HG03025 (cell line): ENCODE data around the gene ACE.

Experiments used
- ATAC-seq: cut with Tn5 transposase; IDR thresholded peaks from one replicate; pipeline ENCODE4 v1.9.1; 2021; ENCODE audit warnings: mild to moderate bottlenecking, moderate library complexity; ENCODE audit not compliant: unreplicated experiment, low FRiP score

The ACE gene

DNA sequence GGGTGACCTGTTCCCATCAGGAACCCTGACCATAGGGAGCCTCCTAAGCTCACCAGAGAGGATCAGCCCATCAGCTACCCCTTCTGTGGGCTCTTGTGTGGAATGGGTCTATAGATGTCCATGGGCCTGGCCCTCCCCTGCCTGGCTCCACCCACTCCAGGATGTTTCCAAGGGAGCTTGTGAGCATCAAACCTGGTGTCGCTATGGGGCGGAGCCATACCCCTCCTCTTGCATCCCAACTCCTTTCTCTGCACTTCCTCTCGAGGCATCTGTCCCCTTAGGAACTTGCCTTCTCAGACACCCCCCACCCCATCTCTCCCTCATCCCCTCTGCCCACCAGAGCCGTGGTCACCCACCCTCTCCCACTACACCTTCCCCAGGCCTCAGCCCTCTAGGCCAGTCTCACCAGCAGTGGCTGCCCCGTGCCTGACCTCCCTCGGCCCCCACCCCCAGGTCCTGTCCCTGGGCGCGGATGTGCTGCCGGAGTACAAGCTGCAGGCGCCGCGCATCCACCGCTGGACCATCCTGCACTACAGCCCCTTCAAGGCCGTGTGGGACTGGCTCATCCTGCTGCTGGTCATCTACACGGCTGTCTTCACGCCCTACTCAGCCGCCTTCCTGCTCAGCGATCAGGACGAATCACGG, 56.7 kb downstream of the ACE start:
- ATAC-seq, result no peak

DNA sequence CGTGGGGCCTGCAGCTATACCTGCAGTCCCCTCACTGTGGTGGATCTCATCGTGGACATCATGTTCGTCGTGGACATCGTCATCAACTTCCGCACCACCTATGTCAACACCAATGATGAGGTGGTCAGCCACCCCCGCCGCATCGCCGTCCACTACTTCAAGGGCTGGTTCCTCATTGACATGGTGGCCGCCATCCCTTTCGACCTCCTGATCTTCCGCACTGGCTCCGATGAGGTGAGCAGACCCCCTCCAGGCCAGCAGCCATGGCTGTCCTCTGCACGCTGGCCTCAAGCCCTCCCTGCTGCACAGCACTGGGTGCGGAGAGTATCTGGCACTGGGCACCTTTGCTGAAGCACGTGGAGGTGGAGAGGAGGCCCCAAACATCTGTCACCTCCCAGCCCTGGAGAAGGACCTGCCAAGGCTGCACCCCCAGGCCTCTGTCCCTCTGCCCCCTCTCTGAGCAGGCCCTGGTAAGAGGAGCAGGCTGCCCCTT, 57.3 kb downstream of the ACE start:
- ATAC-seq, result no peak

DNA sequence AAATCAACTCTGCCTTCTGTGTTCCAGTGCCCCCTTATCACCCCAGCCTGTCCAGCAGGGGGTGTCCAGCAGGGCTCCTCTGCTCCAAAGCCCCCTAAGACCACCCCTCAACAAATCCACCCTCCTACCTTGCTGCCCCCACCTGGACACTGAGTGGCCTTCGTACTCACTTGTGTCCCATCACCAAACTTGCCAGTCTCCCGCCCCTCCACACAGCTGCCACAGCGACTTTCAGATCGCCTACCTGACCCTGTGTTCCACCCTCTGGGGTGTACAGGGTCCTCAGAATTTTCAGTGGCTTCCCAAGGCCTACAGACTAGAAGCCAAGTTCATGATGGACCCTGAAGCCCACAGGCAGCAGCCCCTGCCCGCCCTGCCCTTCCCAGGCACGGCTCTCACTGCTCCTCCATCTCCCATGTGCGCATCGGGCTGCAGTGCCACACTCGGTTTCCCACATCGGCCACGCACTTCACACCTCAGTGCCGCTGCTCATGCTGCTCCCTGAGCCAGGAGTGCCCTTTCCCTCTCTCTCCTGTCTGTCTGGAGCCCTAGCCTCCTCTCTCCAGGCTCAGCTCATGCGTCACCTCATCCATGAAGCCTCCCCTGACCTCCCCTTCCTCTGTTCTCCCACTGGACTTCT, 58.1 kb downstream of the ACE start:
- ATAC-seq, result no peak

DNA sequence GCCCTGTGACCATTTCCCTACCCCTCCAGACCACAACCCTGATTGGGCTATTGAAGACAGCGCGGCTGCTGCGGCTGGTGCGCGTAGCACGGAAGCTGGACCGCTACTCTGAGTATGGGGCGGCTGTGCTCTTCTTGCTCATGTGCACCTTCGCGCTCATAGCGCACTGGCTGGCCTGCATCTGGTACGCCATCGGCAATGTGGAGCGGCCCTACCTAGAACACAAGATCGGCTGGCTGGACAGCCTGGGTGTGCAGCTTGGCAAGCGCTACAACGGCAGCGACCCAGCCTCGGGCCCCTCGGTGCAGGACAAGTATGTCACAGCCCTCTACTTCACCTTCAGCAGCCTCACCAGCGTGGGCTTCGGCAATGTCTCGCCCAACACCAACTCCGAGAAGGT, 58.8 kb downstream of the ACE start:
- ATAC-seq, result no peak

DNA sequence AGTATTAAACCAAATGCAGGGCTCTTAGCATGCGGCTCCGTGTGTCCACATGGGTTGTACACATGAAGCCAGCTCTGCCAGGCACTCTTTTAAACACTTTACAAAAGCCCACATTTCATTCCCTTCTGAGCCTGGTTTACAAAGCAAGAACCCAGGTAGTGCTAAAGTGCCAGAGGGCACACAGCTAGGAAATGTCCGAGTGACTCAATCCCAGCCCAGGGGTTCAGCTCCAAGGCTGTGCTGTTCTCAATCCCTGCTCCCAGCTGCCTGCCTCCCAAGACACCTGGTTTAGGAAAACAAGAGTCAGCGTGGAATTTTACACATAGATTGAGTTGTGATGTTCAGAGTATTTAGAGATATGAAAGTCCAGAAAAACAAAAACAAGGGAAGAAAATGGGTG, 60.1 kb downstream of the ACE start:
- ATAC-seq, result no peak

DNA sequence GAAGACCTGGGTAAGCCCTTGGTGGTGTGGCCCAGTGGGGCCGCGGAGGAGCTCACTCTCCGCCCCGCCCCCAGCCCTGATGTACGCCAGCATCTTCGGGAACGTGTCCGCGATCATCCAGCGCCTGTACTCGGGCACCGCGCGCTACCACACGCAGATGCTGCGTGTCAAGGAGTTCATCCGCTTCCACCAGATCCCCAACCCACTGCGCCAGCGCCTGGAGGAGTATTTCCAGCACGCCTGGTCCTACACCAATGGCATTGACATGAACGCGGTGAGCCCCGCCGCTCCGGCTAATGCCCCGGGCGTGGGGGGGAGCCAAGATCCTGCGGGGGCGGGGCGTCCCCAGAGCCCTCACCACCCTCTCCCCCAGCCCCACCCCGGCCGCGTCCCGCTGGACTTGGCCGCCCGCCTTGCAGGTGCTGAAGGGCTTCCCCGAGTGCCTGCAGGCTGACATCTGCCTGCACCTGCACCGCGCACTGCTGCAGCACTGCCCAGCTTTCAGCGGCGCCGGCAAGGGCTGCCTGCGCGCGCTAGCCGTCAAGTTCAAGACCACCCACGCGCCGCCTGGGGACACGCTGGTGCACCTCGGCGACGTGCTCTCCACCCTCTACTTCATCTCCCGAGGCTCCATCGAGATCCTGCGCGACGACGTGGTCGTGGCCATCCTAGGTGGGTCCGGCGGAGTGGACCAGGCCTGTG, 61.3 kb downstream of the ACE start:
- no peak for ATAC-seq

DNA sequence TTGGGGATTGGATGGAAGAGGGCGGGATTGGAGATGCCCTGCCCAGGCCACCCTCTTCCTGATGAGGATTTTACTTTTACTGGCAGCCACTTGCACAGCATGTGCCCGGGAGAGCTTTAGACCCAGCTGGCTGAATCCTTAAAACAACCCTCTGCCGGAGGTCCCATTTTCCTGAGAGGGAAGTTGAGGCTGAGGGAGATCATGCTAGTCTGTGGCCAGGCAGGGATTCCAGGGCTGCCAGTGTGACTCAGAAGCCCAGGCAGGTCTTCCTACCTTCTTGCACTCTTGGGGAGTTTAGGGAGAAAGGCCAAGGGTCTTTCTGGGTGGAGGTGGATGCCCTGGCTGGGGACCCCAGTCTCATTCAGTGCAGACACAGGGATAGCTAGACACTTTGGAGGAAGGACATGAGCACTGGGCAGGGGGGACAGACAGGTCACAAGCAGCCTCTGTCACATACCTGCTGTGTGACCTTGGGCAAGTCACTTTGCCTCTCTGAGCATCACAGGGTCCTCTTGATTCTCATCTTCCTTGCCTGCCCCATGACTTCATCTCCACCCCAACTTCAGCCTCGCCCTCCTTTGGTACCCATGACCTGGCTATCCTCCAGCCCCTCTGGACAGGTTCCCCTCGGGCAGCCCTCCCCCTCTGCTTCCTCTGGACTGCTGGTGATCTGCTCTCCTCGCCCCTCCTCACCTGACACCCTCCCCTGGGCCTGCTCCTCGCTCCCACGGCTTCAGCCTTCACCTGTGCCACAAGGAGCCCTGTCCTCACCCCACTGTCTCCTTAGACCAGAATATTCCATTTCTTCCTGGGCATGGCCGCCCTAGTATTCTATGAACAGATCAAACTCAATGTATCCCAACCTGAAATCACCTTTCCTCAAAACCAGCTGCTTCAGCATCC, 62.1 kb downstream of the ACE start:
- ATAC-seq, result no peak

DNA sequence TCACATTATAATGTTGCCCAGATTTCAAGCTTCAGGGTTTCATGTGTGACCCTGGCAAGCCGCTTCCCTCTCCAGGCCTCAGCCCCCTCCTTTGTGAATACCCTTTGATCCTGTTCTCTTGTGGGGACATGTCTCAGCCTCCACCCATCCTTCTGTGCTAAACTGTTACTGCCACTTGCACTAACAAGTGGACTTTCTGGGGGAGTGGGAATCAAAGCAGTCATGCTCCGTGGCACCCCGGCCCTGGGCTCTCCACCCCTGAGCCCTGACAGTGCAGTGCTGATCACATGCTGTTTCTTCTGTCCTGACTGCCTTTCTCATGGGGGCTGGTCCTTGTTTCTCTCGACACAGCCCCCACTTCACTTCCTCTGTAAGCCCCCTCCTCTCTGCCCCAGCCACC, 63.7 kb downstream of the ACE start:
- no peak for ATAC-seq

DNA sequence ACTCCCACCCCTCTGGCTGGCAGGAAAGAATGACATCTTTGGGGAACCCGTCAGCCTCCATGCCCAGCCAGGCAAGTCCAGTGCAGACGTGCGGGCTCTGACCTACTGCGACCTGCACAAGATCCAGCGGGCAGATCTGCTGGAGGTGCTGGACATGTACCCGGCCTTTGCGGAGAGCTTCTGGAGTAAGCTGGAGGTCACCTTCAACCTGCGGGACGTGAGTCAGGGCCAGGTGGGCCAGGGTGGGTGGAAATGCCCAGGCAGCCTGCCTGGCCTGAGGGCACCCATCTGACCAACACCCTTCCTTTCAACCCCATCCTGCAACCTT, 65.3 kb downstream of the ACE start:
- ATAC-seq, result no peak

DNA sequence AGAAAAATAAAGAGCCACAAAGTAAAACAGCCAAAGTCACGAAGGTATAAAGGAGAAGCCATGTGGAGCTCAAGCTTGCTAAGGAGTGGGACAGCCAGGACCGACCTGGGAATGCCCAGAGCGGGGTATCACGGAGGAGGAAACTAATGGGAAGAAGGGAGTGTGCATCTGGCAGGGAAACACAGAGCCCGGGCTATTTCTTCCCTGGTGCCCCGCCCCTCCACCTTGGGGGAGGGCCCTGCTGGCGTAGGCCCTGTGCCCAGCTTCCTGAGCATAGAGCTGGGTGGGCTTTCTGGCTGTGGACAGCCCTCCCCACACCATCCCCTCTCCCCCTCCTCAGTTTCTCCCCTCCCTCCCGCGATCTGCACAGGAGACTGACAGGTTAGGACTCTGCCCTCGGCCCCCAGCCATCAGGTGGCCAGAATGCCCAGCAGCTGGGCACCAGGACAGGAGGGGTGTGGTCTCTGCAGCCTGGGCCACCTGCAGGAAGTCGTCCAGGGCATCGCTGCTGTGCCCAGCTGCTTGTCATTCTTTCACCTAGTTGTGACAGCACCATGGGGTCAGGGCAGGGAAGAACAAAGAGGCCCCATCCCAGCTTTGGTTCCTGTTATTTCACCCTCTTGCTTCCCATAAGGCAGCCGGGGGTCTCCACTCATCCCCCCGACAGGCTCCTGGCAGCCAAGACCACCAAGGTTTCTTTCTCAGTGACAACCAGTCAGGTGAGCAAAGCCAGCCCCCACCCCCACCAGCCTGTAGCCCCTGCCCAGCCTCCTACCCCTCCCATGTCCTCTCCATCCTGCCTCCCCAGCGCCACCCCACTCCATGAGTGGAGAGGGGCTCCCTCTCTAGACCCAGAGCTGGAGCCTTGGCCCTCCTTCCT, 66.3 kb downstream of the ACE start:
- no peak for ATAC-seq

DNA sequence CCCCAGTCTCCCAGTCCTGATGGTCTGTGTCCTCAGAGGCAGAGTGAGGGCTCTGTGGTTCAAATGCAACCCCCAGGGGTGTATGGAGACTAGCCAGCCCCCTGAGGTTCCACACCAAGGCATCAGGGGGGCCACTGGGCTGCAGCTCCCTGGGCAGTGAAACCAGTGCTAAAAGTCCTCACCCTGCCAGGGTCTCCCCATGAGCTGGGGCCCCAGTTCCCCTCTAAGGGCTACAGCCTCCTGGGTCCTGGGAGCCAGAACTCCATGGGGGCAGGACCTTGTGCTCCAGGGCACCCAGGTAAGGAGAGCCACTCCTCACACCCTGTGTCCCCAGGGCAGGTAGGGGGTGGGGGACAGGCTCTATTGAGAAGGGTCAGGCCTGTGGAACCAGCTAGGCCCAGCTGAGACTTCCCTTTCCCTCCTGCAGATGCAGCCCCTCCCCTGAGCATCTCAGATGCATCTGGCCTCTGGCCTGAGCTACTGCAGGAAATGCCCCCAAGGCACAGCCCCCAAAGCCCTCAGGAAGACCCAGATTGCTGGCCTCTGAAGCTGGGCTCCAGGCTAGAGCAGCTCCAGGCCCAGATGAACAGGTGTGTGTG, 67.1 kb downstream of the ACE start:
- ATAC-seq, result no peak

DNA sequence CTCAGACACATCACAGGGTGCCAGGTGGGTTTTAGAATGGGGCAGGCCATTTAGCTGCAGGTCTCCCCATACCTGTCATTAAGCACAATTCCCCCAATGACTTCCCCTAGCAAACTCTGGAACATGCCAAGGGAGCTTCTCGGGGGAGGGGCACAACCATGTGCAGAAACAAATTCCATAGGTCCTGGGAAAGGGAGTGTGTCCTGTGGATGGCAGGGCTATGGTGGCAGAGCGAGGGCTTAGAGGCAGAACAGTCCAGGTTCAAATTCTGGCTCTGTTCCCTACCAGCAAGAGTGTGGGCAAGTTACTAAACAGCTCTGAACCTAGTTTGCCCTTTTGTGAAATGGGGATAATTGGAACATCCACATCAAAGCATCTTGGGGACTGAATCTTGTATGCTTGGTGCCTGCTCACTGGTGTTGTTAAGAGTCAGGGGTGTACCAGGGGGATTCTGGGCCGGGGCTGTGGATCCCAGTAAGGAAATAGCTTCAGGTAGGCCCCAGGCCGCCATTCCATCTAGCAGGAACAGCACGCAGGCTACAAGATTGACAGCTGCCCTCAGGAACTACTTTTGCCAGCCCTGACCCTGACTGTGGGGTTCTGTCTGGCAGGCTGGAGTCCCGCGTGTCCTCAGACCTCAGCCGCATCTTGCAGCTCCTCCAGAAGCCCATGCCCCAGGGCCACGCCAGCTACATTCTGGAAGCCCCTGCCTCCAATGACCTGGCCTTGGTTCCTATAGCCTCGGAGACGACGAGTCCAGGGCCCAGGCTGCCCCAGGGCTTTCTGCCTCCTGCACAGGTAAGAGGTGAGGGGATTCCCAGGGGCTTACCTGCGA, 67.8 kb downstream of the ACE start:
- ATAC-seq, result no peak

DNA sequence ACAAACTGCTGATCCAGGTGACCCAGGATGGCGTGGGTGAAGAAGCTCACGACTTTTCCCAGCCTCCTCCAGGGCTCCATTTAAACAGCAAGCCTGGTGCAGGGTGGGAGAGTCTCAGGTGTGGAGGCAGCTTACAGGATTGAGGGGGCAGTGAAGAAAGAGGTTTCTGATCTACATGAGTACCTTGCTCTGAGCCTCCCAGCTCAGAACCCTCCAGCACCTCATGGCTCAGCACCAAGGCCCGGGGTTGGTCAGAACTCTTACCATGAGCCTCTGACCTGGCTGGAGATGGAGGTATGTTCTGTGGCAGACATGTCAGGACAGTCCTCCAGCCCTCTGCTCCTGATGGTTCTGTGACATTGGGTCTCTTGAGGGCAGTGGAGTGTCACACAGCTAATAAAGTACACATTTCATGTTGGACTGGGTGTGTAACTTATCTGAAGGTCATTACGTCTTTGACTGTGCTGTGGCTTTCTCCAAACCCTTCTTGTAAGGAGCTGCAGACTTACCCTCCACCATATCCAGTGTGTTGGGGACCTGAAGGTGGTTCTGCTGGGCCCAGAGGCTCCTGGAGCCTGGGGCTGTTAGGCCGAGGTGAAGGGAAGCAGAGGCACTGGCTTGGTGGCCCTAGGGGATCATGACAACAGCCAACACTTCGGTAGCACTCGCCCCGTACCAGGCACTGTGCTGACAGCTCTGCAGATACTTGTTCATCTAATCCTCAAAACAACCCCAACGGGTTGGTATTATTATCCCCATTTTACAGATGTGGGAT, 69.6 kb downstream of the ACE start:
- ATAC-seq, result no peak

DNA sequence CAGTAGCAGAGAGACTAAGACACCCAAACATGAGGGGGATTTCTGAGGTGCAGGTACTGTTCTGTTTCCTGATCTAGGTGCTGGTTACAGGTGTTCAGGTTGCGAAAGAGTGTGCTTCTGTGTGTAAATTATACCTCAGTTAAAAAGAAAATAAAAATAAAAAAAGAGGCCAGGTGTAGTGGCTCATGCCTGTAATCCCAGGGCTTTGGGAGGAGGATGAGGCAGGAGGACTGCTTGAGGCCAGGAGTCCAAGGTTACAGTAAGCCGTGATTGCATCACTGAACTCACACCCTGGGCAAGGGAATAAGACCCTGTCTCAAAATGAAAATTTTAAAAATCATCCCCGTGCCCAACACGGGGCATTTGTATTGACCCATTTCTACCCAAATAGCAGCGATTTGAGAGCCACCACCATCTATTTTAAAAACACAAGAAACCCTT, 70.2 kb downstream of the ACE start:
- ATAC-seq, result no peak
